H9 (cell line): Measurements from ENCODE around the gene SMC4. TPM values are rescaled to one million over a fixed set of nuclear protein-coding genes. Genes with fewer than 3 reads are reported as not detected.

Source experiments
- DNase-seq: peaks from one replicate; pipeline ENCODE4 v3.0.0-alpha.2; 2017
- H2AFZ ChIP-seq: one replicate; pipeline ENCODE4 v1.6.1; 2013; ENCODE audit warnings: mild to moderate bottlenecking, low read length, control low read depth, moderate library complexity
- H2AK5ac ChIP-seq: 2 replicates; pipeline ENCODE4 v1.6.1; 2013; ENCODE audit warnings: low read length, control low read depth, mixed read lengths; ENCODE audit not compliant: insufficient read length
- H2BK120ac ChIP-seq: one replicate; pipeline ENCODE4 v1.6.1; 2013; ENCODE audit warnings: low read depth, mild to moderate bottlenecking, low read length, control low read depth, inconsistent platforms; ENCODE audit not compliant: poor library complexity, severe bottlenecking
- H2BK12ac ChIP-seq: 2 replicates; pipeline ENCODE4 v1.6.1; 2013; ENCODE audit warnings: low read length, control low read depth, mixed read lengths, low read depth; ENCODE audit not compliant: insufficient read length
- H2BK15ac ChIP-seq: 2 replicates; pipeline ENCODE4 v1.6.1; 2013; ENCODE audit warnings: low read depth, low read length, control low read depth
- H2BK20ac ChIP-seq: one replicate; pipeline ENCODE4 v1.6.1; 2013; ENCODE audit warnings: low read depth, mild to moderate bottlenecking, low read length, control low read depth, inconsistent platforms; ENCODE audit not compliant: poor library complexity, severe bottlenecking
- H2BK5ac ChIP-seq: 2 replicates; pipeline ENCODE4 v1.6.1; 2013; ENCODE audit warnings: low read length, control low read depth, mixed read lengths; ENCODE audit not compliant: insufficient read length
- H3K14ac ChIP-seq: 2 replicates; pipeline ENCODE4 v1.6.1; 2013; ENCODE audit warnings: low read length, control low read depth; ENCODE audit not compliant: insufficient read depth
- H3K18ac ChIP-seq: 2 replicates; pipeline ENCODE4 v1.6.1; 2013; ENCODE audit warnings: low read depth, mild to moderate bottlenecking, mixed read lengths, low read length, control low read depth; ENCODE audit not compliant: insufficient read length
- H3K23ac ChIP-seq: 2 replicates; pipeline ENCODE4 v1.6.1; 2013; ENCODE audit warnings: low read length, control low read depth, mixed read lengths, low read depth; ENCODE audit not compliant: insufficient read length
- H3K23me2 ChIP-seq: 2 replicates; pipeline ENCODE4 v1.6.1; 2013; ENCODE audit warnings: low read depth, mild to moderate bottlenecking, mixed read lengths, low read length, control low read depth; ENCODE audit not compliant: insufficient read length, poor library complexity, severe bottlenecking
- H3K27ac ChIP-seq: 2 replicates; pipeline ENCODE4 v1.5.1; 2013; ENCODE audit warnings: low read length, control low read depth, mixed read lengths, low read depth; ENCODE audit not compliant: insufficient read length
- H3K27me3 ChIP-seq: 2 replicates; pipeline ENCODE4 v1.6.1; 2013; ENCODE audit warnings: low read length, control low read depth, inconsistent platforms; ENCODE audit not compliant: insufficient read depth
- H3K4ac ChIP-seq: 2 replicates; pipeline ENCODE4 v1.6.1; 2013; ENCODE audit warnings: low read depth, mild to moderate bottlenecking, control low read depth, inconsistent platforms, low read length, moderate library complexity
- H3K4me1 ChIP-seq: 2 replicates; pipeline ENCODE4 v1.6.1; 2013; ENCODE audit warnings: low read length, control low read depth, inconsistent platforms; ENCODE audit not compliant: insufficient read depth
- H3K4me2 ChIP-seq: 2 replicates; pipeline ENCODE4 v1.6.1; 2013; ENCODE audit warnings: low read length, control low read depth, mixed read lengths; ENCODE audit not compliant: insufficient read length, insufficient read depth
- H3K56ac ChIP-seq: 2 replicates; pipeline ENCODE4 v1.6.1; 2013; ENCODE audit warnings: low read depth, mild to moderate bottlenecking, mixed read lengths, low read length, control low read depth; ENCODE audit not compliant: insufficient read length
- H3K79me1 ChIP-seq: 2 replicates; pipeline ENCODE4 v1.6.1; 2013; ENCODE audit warnings: low read depth, mild to moderate bottlenecking, moderate library complexity, low read length, control low read depth, inconsistent platforms; ENCODE audit not compliant: insufficient read depth, poor library complexity, severe bottlenecking
- H3K79me2 ChIP-seq: 2 replicates; pipeline ENCODE4 v1.6.1; 2013; ENCODE audit warnings: low read length, control low read depth, inconsistent platforms; ENCODE audit not compliant: insufficient read depth
- H3K9ac ChIP-seq: 2 replicates; pipeline ENCODE4 v1.6.1; 2013; ENCODE audit warnings: low read length, control low read depth, mixed read lengths; ENCODE audit not compliant: insufficient read length; ENCODE audit errors: extremely low read depth
- H3K9me3 ChIP-seq: one replicate; pipeline ENCODE4 v1.6.1; 2013; ENCODE audit warnings: low read depth, low read length, inconsistent platforms; ENCODE audit not compliant: control insufficient read depth
- H3T11ph ChIP-seq: one replicate; pipeline ENCODE4 v1.6.1; 2013; ENCODE audit warnings: mild to moderate bottlenecking, low read length, control low read depth, inconsistent platforms
- H4K20me1 ChIP-seq: one replicate; pipeline ENCODE4 v1.6.1; 2013; ENCODE audit not compliant: control insufficient read depth, insufficient read length, insufficient read depth
- H4K5ac ChIP-seq: 2 replicates; pipeline ENCODE4 v1.6.1; 2013; ENCODE audit warnings: low read depth, mild to moderate bottlenecking, mixed read lengths, low read length, control low read depth; ENCODE audit not compliant: insufficient read length
- H4K8ac ChIP-seq: replicated peaks from 2 replicates; pipeline ENCODE4 v1.6.1; 2013; ENCODE audit warnings: low read length, control low read depth, mixed read lengths, low read depth; ENCODE audit not compliant: insufficient read length
- H4K91ac ChIP-seq: 2 replicates; pipeline ENCODE4 v1.6.1; 2013; ENCODE audit warnings: low read depth, mild to moderate bottlenecking, moderate library complexity, mixed read lengths, low read length, control low read depth; ENCODE audit not compliant: insufficient read length
- H3K27ac Mint-ChIP-seq, 3 experiments: 2 replicates in 2 of 3; 3 replicates in 1 of 3; pipeline ENCODE4 v1.8.0; 2020 to 2021; ENCODE audit warnings: mixed read lengths in 3 of 3, mild to moderate bottlenecking in 1 of 3, moderate library complexity in 1 of 3
- H3K27me3 Mint-ChIP-seq: 2 replicates; pipeline ENCODE4 v1.8.0; 2021; ENCODE audit warnings: low read depth, mild to moderate bottlenecking, moderate library complexity, mixed read lengths
- H3K36me3 Mint-ChIP-seq, 3 experiments: 2 replicates in 2 of 3; 3 replicates in 1 of 3; pipeline ENCODE4 v1.8.0; 2020 to 2021; ENCODE audit warnings: low read depth in 3 of 3, mixed read lengths in 3 of 3; ENCODE audit not compliant: insufficient read depth in 1 of 3
- H3K4me1 Mint-ChIP-seq, 2 experiments: 2 replicates each; pipeline ENCODE4 v1.8.0; 2020; ENCODE audit warnings: mixed read lengths in 2 of 2
- H3K4me3 Mint-ChIP-seq, 2 experiments: 2 replicates in 1 of 2; 3 replicates in 1 of 2; pipeline ENCODE4 v1.8.0; 2020 to 2021; ENCODE audit warnings: mild to moderate bottlenecking in 2 of 2, mixed read lengths in 2 of 2, moderate library complexity in 1 of 2
- H3K9me3 Mint-ChIP-seq, 2 experiments: 2 replicates in 1 of 2; 3 replicates in 1 of 2; pipeline ENCODE4 v1.8.0; 2020; ENCODE audit warnings: mild to moderate bottlenecking in 2 of 2, mixed read lengths in 2 of 2, moderate library complexity in 1 of 2
- WGBS: extraction: QIAGEN DNeasy Blood & Tissue Kit; methylation state at CpG from one replicate; pipeline ENCODE4 v1.1.7; 2013; ENCODE audit warnings: missing lambda C conversion rate, low lambda C conversion rate, mixed read lengths; ENCODE audit not compliant: insufficient read length; ENCODE audit errors: extremely low coverage; 5-methylcytosine and 5-hydroxymethylcytosine counted together
- total RNA-seq: library from RNA; stranded (reverse); gene quantifications from 2 replicates; pipeline ENCODE4 v1.2.1, GENCODE V29; 2021
- TF ChIP-seq, protein P1 (sequence below): fragments of 200-600 bp; sonication (generic); conservative IDR thresholded peaks from 3 replicates; pipeline ENCODE4 v1.8.0; 2021; ENCODE audit warnings: antibody characterized with exemption, mild to moderate bottlenecking

The SMC4 gene
- total RNA-seq, 1 experiment from 2014 or later, result 130 TPM

DNA sequence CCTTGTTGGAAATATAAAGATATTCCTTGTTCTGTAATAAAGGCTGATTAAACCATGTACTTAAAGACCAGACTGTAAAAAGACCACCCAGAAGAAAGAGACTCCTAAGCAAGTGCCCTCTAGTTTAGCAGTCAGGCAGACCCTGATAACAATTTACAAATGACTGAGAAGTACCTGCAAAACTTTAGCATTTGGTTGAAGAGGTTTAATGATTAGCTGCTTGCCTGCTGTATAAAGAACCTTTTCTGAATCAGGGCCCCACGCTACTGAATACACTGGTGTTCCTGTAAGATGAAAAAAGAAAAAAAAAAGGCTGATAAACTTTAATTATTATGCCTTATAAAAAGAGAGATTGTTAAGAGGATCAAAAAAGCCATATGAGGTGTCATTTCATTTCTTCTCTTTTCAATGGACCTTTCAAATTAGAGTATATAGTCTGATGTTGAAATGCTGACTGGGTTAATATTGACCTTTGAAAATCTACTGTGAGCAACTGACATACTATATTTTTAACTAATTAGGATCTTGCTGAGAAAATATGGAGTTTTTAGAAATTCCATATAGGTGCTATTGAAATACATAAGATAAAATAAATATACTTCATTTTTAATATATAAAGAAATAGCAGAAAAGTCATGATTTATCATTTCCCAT, 33.5 kb upstream of the SMC4 start:
- no peaks in the 10 kb centered on the region for H3K23me2 ChIP-seq
- H3T11ph ChIP-seq, result no peak overlapping the region
- H4K20me1 ChIP-seq, result no peaks in the 10 kb centered on the region
- H4K91ac ChIP-seq, result no peak overlapping the region
- no peaks in the 10 kb centered on the region for H3K79me1 ChIP-seq
- no peak overlapping the region for H2AK5ac ChIP-seq
- no peak overlapping the region for H3K9ac ChIP-seq
- peaks cover under 1% of the 10 kb centered on the region in 2 experiments; a peak in 2 of 4 replicates for H3K4me1 Mint-ChIP-seq
- H3K4me2 ChIP-seq, result no peak overlapping the region
- no peak overlapping the region for H2BK120ac ChIP-seq
- DNase-seq, result no peak
- WGBS, result no CpG with 5 or more reads among the region's 1 CpG
- H3K27ac ChIP-seq, result no peak overlapping the region
- H3K4me1 ChIP-seq, result no peaks in the 10 kb centered on the region
- no peaks in the 10 kb centered on the region for H3K27me3 ChIP-seq
- H4K5ac ChIP-seq, result no peak overlapping the region
- no peak overlapping the region for H3K4me3 Mint-ChIP-seq
- H2BK12ac ChIP-seq, result no peak overlapping the region
- H3K23ac ChIP-seq, result no peak overlapping the region
- H4K8ac ChIP-seq, result no peak overlapping the region
- no peak overlapping the region for H2BK15ac ChIP-seq
- H3K79me2 ChIP-seq, result no peaks in the 10 kb centered on the region
- H3K9me3 Mint-ChIP-seq, result no peaks in the 10 kb centered on the region
- no peak overlapping the region for H3K56ac ChIP-seq
- H2BK5ac ChIP-seq, result no peak overlapping the region
- no peak overlapping the region for H3K18ac ChIP-seq
- H2BK20ac ChIP-seq, result no peak overlapping the region
- no peaks in the 10 kb centered on the region for H3K9me3 ChIP-seq
- TF ChIP-seq, protein P1, sequence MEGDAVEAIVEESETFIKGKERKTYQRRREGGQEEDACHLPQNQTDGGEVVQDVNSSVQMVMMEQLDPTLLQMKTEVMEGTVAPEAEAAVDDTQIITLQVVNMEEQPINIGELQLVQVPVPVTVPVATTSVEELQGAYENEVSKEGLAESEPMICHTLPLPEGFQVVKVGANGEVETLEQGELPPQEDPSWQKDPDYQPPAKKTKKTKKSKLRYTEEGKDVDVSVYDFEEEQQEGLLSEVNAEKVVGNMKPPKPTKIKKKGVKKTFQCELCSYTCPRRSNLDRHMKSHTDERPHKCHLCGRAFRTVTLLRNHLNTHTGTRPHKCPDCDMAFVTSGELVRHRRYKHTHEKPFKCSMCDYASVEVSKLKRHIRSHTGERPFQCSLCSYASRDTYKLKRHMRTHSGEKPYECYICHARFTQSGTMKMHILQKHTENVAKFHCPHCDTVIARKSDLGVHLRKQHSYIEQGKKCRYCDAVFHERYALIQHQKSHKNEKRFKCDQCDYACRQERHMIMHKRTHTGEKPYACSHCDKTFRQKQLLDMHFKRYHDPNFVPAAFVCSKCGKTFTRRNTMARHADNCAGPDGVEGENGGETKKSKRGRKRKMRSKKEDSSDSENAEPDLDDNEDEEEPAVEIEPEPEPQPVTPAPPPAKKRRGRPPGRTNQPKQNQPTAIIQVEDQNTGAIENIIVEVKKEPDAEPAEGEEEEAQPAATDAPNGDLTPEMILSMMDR, result no peak
- H3K27ac Mint-ChIP-seq, result no peak overlapping the region
- H3K4ac ChIP-seq, result no peak overlapping the region
- no peak overlapping the region for H3K14ac ChIP-seq
- H3K36me3 Mint-ChIP-seq, result peaks cover 0 to 2% (median 0%) of the 10 kb centered on the region in 3 experiments; a peak in 2 of 7 replicates
- H2AFZ ChIP-seq, result no peak overlapping the region
- H3K27me3 Mint-ChIP-seq, result no peaks in the 10 kb centered on the region
